HUES48 (cell line): ENCODE measurements around the gene ZNF362.

Experiments
- H3K27ac ChIP-seq: one replicate; pipeline ENCODE4 v1.7.0; 2013; ENCODE audit warnings: low read depth, low read length, inconsistent platforms
- H3K27me3 ChIP-seq: 2 replicates; pipeline ENCODE4 v1.6.1; 2013; ENCODE audit warnings: mild to moderate bottlenecking, low read length; ENCODE audit not compliant: control insufficient read depth, insufficient read depth
- H3K36me3 ChIP-seq: 2 replicates; pipeline ENCODE4 v1.6.1; 2013; ENCODE audit warnings: low read length; ENCODE audit not compliant: control insufficient read depth, insufficient read depth
- H3K4me1 ChIP-seq: 2 replicates; pipeline ENCODE4 v1.6.1; 2013; ENCODE audit warnings: mild to moderate bottlenecking, low read length; ENCODE audit not compliant: control insufficient read depth, insufficient read depth
- H3K4me3 ChIP-seq: 2 replicates; pipeline ENCODE4 v1.5.1; 2013; ENCODE audit warnings: mild to moderate bottlenecking, low read depth, low read length
- H3K9ac ChIP-seq: 2 replicates; pipeline ENCODE4 v1.6.1; 2013; ENCODE audit warnings: mild to moderate bottlenecking, low read depth, low read length, moderate library complexity
- H3K9me3 ChIP-seq: 2 replicates; pipeline ENCODE4 v1.6.1; 2013; ENCODE audit warnings: low read length; ENCODE audit not compliant: control insufficient read depth, insufficient read depth

ZNF362 gene

DNA sequence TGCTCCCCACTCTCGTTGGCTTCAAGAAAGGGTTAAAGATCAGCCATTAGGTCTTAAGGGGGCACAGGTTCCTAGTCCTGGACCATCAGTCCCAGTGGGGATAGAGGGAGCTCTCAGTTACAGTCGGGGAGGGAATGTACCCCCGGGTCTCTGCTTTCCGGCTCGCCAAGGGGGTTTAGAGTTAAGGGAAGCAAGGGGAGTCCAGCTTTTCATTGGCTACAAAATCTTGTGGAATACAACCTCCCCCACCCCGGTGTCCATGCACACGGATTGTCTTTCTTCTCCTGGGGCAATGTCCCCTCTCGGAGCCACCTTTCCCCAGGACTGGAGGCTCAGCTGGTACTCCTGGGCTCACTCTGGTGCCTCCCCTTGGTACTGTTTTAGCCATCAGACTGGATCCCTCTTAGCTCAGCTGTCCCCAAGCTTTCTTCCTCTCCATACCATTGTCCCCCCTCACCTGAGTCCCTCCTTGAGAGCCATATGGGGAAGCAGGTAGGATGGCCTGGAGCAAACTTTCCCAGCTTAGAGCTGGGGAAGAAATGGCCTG is 64.4 kb downstream of the ZNF362 start, which contains the start of gene A3GALT2:
Gene A3GALT2 (minus strand): TSS at position 480 of the 547 bp plus-strand sequence. CDS start 0 bp downstream, at position 480.
- Histone ChIP-seq H3K9me3 (no peaks in the 10 kb centered on the region), H3K4me3 (no peak within 1 kb of the TSS), H3K27me3 (no peaks in the 10 kb centered on the region), H3K4me1 (no peaks in the 10 kb centered on the region), H3K9ac (no peak within 1 kb of the TSS), H3K27ac (no peak within 1 kb of the TSS), H3K36me3 (no peaks in the 10 kb centered on the region)

DNA sequence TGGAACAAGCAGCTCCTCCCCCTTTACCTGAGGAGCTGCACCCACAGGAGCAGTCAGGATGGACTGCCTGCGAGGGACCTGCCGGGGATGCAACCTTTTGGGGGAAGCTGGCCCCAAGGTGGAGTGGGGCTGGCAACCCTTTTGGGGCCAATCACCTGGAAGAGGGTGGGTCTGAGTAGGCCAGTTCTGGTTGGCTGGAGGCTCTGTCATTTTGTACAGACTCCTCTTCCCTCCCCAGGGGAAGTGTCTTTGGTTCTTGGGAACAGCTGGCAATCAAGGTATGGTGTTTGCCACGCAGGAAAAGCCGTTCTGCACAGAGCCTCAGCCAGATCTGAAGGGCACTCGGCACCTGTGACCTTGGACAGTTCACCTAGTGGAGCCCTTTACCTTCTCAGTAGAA is 64.9 kb downstream of the ZNF362 start:
- no peak overlapping the region for H3K9ac ChIP-seq
- no peaks in the 10 kb centered on the region for H3K4me1 ChIP-seq
- no peaks in the 10 kb centered on the region for H3K27me3 ChIP-seq
- H3K27ac ChIP-seq = no peak overlapping the region
- no peaks in the 10 kb centered on the region for H3K9me3 ChIP-seq
- H3K36me3 ChIP-seq = no peaks in the 10 kb centered on the region
- no peak overlapping the region for H3K4me3 ChIP-seq

DNA sequence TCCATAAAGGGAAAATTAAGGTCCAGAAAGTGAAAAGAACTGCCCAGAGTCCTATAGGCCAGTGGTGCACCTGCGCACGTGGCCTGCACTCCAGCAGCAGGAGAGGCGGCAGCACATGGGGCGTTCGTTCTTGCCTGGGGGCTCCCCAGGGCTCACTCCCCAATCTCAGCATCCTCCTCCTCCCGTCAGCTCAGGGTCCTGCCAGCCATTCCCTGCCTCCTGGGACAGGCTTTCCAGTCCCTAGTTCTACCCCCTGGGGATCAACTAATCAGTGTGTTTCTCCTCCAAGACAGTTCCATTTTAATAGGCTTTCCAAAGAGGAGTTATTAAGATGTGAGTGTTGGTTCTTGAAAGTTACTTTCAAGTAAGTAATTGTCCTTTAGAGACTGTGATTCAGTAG is 65.8 kb downstream of the ZNF362 start:
- Histone ChIP-seq H3K36me3 (no peaks in the 10 kb centered on the region), H3K4me3 (no peak overlapping the region), H3K9ac (no peak overlapping the region), H3K4me1 (no peaks in the 10 kb centered on the region), H3K9me3 (no peaks in the 10 kb centered on the region), H3K27ac (no peak overlapping the region), H3K27me3 (no peaks in the 10 kb centered on the region)

DNA sequence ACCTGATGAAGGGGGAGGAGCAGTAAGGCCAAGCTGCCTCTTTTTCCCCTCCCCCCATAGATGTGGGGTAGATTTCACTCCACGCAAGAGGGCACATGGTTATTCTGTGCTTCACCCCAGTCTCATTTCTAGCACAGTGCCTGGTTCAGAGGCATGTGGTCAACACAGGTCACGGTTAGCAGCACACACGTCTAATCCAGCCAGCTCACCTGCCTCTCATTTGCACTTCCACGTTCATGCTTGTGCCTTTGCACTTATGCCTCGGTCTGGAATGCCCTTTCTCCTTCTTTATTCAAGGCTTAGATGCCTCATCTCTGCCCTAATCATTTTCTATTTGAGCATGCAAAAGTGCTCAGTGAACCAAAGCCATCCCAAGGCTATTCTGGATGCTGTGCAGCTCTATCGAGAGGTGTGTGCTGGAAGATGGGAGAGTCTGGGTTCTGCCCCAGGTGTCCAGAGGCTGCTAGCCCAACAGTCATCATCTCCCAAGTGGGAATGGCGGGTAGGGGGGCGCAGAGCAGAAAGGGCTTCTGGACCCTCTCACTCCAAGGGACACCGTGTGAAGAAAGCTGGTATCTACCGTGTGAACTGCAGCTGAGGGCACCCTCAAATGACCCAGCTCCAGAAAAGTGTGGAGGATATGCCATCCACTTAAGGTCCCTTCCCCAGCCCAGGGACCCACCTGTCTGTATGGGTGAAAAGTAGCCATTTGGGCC is 66.7 kb downstream of the ZNF362 start:
- H3K36me3 ChIP-seq = peaks cover 2% of the 10 kb centered on the region; the same call in 1 of the 2 replicates
- H3K27me3 ChIP-seq = no peaks in the 10 kb centered on the region
- H3K9me3 ChIP-seq = no peaks in the 10 kb centered on the region
- H3K9ac ChIP-seq = no peak overlapping the region
- no peak overlapping the region for H3K4me3 ChIP-seq
- H3K4me1 ChIP-seq = no peaks in the 10 kb centered on the region
- no peak overlapping the region for H3K27ac ChIP-seq

DNA sequence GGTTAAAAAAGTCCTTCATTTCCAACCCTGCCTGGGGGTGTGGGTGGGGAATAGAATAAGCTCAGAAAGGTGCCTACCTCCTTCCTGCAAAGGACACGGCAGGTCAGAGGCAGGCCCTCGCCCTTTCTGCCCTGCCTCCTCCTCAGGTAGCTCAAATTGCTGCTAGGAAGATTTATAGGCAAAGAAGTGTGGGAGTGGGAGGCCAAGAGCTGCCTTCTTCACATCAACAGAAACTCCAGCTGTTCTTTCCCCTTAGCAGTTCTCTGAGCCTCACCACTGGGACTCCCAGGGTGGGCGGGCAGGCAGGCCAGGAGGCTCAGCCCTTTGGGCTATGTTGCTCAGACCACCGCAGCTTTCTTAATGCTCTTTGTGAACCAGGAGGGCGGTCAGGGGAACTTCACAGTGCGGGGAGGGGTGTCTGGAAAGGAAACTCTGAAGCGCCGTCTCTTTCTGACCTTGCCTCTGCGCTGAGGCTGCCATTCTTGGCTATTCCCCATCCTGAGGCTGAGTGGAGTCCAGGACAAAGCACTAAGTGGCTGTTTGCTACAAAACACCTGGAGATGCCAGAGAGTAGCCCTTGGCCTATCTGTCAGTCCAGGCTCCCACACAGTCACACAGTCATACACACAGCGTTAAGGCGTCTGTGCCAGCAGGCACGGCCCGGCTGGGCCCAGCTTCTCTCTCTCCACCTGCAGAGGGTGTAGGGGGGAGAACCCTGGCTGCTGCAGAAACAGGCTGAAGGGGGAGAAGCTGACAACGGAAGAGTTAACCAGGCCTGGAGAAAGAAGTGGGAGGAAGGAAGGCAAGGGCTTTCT is 67.6 kb downstream of the ZNF362 start:
- Histone ChIP-seq H3K4me1 (no peaks in the 10 kb centered on the region), H3K27me3 (no peaks in the 10 kb centered on the region), H3K36me3 (peaks cover 8% of the 10 kb centered on the region), H3K27ac (no peak overlapping the region), H3K4me3 (no peak overlapping the region), H3K9ac (no peak overlapping the region), H3K9me3 (no peaks in the 10 kb centered on the region)

DNA sequence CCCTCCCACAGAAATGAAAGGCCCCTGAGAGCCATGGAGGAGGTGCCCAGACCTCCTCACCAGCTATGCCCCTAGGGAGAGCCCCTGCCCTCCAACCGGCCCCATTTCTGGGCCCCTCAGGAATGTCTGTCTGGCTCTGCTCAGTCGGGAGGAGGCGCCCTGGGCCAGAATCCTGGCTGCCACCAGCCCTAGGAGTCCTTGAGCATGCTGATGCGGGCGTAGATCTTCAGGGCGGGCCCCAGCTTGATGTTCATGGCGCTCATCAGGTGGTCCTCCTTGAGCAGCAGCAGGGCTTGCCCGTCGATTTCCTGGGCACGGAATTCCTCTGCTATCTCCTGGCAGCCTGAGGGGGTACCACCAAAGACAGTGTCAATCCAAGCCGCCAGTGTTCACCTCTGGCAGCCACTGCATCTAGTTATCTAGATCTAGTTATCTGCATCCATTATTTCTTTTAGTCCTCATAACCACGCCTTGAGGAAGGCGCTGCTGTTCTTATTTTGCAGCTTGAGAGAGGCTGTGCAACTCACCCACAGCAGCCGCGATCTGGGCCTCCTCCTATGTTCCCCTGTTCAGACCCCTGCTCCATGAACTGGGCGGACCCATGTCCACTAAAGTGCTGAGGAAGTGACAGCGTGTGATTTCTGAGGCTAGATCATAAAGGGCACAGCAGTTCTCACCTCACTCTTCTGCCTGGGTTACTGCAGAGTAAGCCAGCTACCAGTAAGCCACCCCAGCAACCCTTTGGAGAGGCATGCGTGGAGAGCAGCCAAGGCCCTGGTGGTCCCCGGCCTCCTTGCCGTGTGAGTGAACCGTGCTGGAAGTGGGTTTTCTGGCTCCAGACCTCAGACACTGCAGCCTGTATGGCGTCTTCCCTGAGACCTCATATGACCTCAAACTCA is 68.6 kb downstream of the ZNF362 start:
- Histone ChIP-seq H3K27me3 (no peaks in the 10 kb centered on the region), H3K36me3 (peaks cover 8% of the 10 kb centered on the region), H3K9ac (no peak overlapping the region), H3K9me3 (no peaks in the 10 kb centered on the region), H3K4me3 (no peak overlapping the region), H3K27ac (no peak overlapping the region), H3K4me1 (no peaks in the 10 kb centered on the region)

DNA sequence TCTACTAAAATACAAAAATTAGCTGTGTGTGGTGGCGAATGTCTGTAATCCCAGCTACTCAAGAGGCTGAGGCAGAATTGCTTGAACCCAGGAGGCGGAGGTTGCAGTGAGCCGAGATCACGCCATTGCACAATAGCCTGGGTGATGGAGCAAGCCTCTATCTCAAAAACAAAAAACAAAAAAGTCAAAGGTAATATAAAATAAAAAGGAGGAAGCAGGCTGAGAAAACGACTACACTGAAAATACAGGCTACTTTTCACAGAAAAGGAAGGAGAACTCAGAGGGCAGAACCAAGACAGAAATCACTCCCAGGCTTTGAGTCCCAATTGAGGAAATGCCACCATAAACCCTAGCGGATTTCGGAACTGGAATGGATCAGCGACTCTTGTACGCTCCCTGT is 70.5 kb downstream of the ZNF362 start:
- no peaks in the 10 kb centered on the region for H3K4me1 ChIP-seq
- no peaks in the 10 kb centered on the region for H3K27me3 ChIP-seq
- H3K9ac ChIP-seq = no peak overlapping the region
- no peak overlapping the region for H3K27ac ChIP-seq
- H3K9me3 ChIP-seq = no peaks in the 10 kb centered on the region
- H3K36me3 ChIP-seq = peaks cover 8% of the 10 kb centered on the region
- no peak overlapping the region for H3K4me3 ChIP-seq

DNA sequence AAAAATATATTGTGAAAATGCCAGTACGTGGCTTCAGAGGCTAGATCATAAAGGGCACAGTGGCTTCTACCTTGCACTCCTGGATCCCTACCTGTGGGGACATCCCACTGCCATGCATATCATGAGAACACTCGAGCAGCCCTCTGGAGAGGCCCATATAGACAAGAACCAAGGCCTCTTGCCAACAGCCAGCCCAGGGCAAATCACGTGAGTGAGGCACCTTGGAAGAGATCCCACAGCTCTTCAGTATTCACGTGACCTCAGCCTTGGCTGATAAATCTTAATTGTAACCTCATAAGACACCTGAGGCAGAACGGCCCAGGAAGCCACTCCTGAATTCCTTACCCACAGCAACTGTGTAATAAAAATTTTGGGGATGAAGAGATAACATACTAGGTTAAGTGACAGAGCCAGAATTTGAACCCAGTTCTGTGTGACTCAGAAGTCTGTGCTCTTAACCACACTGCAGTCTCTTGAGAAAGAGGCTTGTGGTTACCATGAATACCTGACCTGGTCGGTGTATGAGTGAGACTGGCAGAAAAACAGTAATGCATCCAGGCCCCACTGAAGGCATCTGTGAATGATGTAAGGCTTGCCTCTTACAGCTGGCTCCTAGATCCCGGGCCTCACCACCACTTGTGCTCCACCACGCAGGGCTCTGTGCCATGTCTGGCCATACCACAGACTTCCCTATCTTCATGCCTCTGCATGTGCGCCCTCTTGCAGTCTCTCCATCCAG is 71.5 kb downstream of the ZNF362 start:
- H3K9ac ChIP-seq = no peak overlapping the region
- H3K9me3 ChIP-seq = no peaks in the 10 kb centered on the region
- no peaks in the 10 kb centered on the region for H3K4me1 ChIP-seq
- H3K27me3 ChIP-seq = no peaks in the 10 kb centered on the region
- H3K27ac ChIP-seq = no peak overlapping the region
- peaks cover 8% of the 10 kb centered on the region for H3K36me3 ChIP-seq
- no peak overlapping the region for H3K4me3 ChIP-seq

DNA sequence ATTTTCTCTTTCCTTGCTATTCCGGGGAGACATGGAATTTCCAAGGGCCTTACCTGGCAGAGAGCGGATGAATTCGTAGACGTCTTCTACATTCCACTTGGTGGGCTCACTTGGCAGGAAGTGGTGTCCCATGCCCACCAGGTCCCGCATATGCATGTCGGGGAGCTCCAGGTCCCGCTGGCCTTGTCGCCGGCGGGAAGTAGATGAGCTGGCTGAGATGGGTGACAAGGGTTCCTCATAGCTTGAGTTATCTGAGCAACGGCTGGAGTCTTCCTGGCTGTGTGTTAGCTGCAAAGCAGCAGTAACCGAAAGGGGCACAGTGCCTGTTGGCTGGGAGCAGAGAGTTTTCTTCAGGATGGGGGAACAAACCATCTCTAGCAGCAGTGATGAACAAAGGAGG is 72.5 kb downstream of the ZNF362 start:
- Histone ChIP-seq H3K4me1 (no peaks in the 10 kb centered on the region), H3K27ac (no peak overlapping the region), H3K36me3 (peaks cover 8% of the 10 kb centered on the region), H3K9me3 (no peaks in the 10 kb centered on the region), H3K9ac (no peak overlapping the region), H3K4me3 (no peak overlapping the region), H3K27me3 (no peaks in the 10 kb centered on the region)
